ENCODE measurements around the gene CAB39. TPM values are rescaled to one million over a fixed set of nuclear protein-coding genes. Genes with fewer than 3 reads are reported as not detected.
A peak's percentile ranks its signal among the peaks of the same experiment; 100 is the strongest.
"Not testable (repeated sequence)": the region's sequence is repeated elsewhere in the genome, so short reads cannot be mapped to it uniquely, and the experiment has no call there.

Gene CAB39
- total RNA-seq, 1 experiment from 2014 or later: 86.1 TPM

DNA sequence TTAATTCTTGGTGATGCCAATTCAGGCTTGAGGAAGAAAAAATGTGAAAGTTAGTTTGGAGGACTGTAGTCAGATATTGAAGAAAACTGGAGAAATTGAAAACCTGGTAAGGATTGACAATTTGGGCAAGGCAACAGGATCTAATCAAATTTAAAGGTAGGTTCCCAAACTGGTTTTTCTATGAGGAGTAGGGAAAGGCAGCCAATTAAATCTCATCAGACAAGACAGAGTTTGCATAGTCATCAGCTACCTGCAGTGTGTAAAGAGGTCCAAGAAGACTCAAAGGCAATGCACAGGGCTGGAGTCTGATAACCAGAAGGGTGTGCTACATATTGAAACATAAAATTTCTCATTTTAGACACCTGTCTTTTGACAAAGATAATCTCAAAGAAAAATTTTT lies 16.0 kb upstream of the CAB39 start:
- H3K79me2 ChIP-seq (ENCODE audit: low read depth): no peaks in the 10 kb centered on the region
- H3K4me3 ChIP-seq: no peak overlapping the region
- no peaks in the 10 kb centered on the region for H3K36me3 ChIP-seq (ENCODE audit: low read depth)
- no peaks in the 10 kb centered on the region for H3K9me2 ChIP-seq (ENCODE audit: insufficient read depth)
- intact Hi-C loops (cut with micrococcal nuclease; ENCODE audit: unreplicated experiment): no loop called here
- peak in 1 of 2 experiments; percentile 69 for DNase-seq
- BruUV-seq (replicated peaks): no TSS peak
- peaks cover 36% of the 10 kb centered on the region for H3F3A ChIP-seq (ENCODE audit: insufficient read depth, low read depth)
- H3K4me1 ChIP-seq (replicated peaks; ENCODE audit: insufficient read depth): peaks cover 71% of the 10 kb centered on the region
- TF ChIP-seq, protein P1, sequence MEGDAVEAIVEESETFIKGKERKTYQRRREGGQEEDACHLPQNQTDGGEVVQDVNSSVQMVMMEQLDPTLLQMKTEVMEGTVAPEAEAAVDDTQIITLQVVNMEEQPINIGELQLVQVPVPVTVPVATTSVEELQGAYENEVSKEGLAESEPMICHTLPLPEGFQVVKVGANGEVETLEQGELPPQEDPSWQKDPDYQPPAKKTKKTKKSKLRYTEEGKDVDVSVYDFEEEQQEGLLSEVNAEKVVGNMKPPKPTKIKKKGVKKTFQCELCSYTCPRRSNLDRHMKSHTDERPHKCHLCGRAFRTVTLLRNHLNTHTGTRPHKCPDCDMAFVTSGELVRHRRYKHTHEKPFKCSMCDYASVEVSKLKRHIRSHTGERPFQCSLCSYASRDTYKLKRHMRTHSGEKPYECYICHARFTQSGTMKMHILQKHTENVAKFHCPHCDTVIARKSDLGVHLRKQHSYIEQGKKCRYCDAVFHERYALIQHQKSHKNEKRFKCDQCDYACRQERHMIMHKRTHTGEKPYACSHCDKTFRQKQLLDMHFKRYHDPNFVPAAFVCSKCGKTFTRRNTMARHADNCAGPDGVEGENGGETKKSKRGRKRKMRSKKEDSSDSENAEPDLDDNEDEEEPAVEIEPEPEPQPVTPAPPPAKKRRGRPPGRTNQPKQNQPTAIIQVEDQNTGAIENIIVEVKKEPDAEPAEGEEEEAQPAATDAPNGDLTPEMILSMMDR (conservative IDR thresholded peaks at IDR 0.05): no peak
- no peak for TF ChIP-seq EZH2 (IDR thresholded peaks at IDR 0.05; ENCODE audit: low read depth)
- no peaks in the 10 kb centered on the region for H4K20me1 ChIP-seq (ENCODE audit: insufficient read depth)
- H3K27me3 ChIP-seq (ENCODE audit: insufficient read depth, low read depth): no peaks in the 10 kb centered on the region
- CTCF ChIA-PET: no interaction called here
- no peaks in the 10 kb centered on the region; the same call in 1 of the 2 replicates for H3K9me3 ChIP-seq (ENCODE audit: insufficient read depth, low read depth)
- H2AFZ ChIP-seq: no peak overlapping the region
- peak overlapping the region; percentile 49 for H3K27ac ChIP-seq
- H3K4me2 ChIP-seq: peak overlapping the region; percentile 48
- POLR2A ChIA-PET (ENCODE audit: unreplicated experiment): no interaction called here

DNA sequence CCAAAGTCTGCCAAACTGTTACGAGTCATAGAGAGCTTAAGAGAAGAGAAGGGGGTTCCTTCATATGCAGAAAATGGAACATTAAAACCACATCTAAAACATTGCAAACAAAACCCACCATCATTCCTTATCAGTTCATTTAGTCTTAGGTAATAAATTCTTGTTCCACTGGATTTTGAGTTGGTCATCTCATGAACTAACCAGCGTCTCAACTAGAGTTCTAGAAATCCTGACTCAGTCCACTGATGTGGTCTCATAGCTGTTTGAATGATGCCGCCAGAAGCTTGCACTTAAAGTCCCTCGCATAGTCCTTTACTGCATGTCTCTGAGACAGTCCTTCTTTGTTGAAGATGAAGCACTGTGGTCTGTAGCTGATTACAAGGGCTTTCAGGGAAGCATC lies 15.0 kb upstream of the CAB39 start:
- H3K36me3 ChIP-seq (ENCODE audit: low read depth): no peaks in the 10 kb centered on the region
- peaks cover 33% of the 10 kb centered on the region for H3F3A ChIP-seq (ENCODE audit: insufficient read depth, low read depth)
- H3K4me2 ChIP-seq: no peak overlapping the region
- no peak overlapping the region for H3K27ac ChIP-seq
- no peak overlapping the region for H3K4me3 ChIP-seq
- no TSS peak for BruUV-seq (replicated peaks)
- H2AFZ ChIP-seq: no peak overlapping the region
- CTCF ChIA-PET: no interaction called here
- peaks cover under 1% of the 10 kb centered on the region for H3K9me3 ChIP-seq (ENCODE audit: insufficient read depth, low read depth)
- no peaks in the 10 kb centered on the region for H4K20me1 ChIP-seq (ENCODE audit: insufficient read depth)
- no peak for DNase-seq
- intact Hi-C loops (cut with micrococcal nuclease; ENCODE audit: unreplicated experiment): no loop called here
- peaks cover 61% of the 10 kb centered on the region for H3K4me1 ChIP-seq (replicated peaks; ENCODE audit: insufficient read depth)
- H3K79me2 ChIP-seq (ENCODE audit: low read depth): no peaks in the 10 kb centered on the region
- H3K9me2 ChIP-seq (ENCODE audit: insufficient read depth): no peaks in the 10 kb centered on the region
- POLR2A ChIA-PET (ENCODE audit: unreplicated experiment): no interaction called here
- no peak for TF ChIP-seq EZH2 (IDR thresholded peaks at IDR 0.05; ENCODE audit: low read depth)
- TF ChIP-seq, protein P1 (conservative IDR thresholded peaks at IDR 0.05): no peak
- no peaks in the 10 kb centered on the region for H3K27me3 ChIP-seq (ENCODE audit: insufficient read depth, low read depth)

DNA sequence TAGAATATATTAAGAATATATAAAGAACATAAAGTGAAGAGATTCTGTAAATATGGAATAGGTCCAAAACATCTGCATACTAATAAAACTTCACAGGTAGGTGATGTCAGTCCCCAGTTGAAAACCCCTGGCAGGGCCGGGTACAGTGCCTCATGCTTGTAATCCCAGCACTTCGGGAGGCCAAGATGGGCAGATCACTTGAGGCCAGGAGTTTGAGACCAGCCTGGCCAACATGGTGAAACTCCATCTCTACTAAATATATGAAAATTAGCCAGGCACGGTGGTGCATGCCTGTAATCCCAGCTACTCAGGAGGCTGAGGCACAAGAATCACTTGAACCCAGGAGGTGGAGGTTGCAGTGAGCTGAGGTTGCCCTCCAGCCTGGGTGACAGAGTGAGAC lies 13.9 kb upstream of the CAB39 start:
- H3K27ac ChIP-seq; H3K79me2 ChIP-seq (ENCODE audit: low read depth); H3K4me3 ChIP-seq; H3K4me2 ChIP-seq; intact Hi-C loops (cut with micrococcal nuclease; ENCODE audit: unreplicated experiment); H3K27me3 ChIP-seq (ENCODE audit: insufficient read depth, low read depth); H4K20me1 ChIP-seq (ENCODE audit: insufficient read depth); H3K36me3 ChIP-seq (ENCODE audit: low read depth); POLR2A ChIA-PET (ENCODE audit: unreplicated experiment); BruUV-seq (replicated peaks); H2AFZ ChIP-seq; DNase-seq; CTCF ChIA-PET; H3K9me2 ChIP-seq (ENCODE audit: insufficient read depth); H3K9me3 ChIP-seq (ENCODE audit: insufficient read depth, low read depth): not testable (repeated sequence)
- Histone ChIP-seq H3K4me1 (replicated peaks; ENCODE audit: insufficient read depth) (peaks cover 50% of the 10 kb centered on the region), H3F3A (ENCODE audit: insufficient read depth, low read depth) (peaks cover 27% of the 10 kb centered on the region)

DNA sequence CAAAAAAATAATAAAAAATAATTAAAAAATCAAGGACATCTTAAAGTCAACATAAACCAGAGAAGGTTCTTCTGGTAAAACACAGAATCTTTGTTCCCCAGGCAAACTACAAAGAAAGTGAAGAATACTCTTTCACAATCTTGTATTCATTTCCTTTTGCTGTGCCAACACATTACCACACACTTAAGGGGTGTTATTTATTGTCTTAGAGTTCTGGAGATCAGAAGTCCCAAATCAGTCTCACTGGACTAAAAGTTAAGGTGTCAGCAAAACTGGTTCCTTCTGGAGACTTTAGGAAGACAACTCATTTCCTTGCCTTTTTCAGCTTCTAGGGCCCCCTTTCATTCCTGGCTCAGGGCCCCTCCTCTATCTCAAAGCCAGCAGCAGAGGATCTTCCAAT lies 12.2 kb upstream of the CAB39 start:
- Histone ChIP-seq H3K36me3 (ENCODE audit: low read depth) (no peaks in the 10 kb centered on the region), H3K9me3 (ENCODE audit: insufficient read depth, low read depth) (peaks cover 3% of the 10 kb centered on the region), H3K9me2 (ENCODE audit: insufficient read depth) (no peaks in the 10 kb centered on the region), H3K4me2 (no peak overlapping the region), H3F3A (ENCODE audit: insufficient read depth, low read depth) (peaks cover 11% of the 10 kb centered on the region), H3K27ac (no peak overlapping the region), H3K79me2 (ENCODE audit: low read depth) (no peaks in the 10 kb centered on the region), H4K20me1 (ENCODE audit: insufficient read depth) (no peaks in the 10 kb centered on the region), H3K4me1 (replicated peaks; ENCODE audit: insufficient read depth) (peaks cover 35% of the 10 kb centered on the region), H3K4me3 (no peak overlapping the region), H3K27me3 (ENCODE audit: insufficient read depth, low read depth) (no peaks in the 10 kb centered on the region), H2AFZ (no peak overlapping the region)
- POLR2A ChIA-PET (ENCODE audit: unreplicated experiment): no interaction called here
- no peak for DNase-seq
- no peak for TF ChIP-seq EZH2 (IDR thresholded peaks at IDR 0.05; ENCODE audit: low read depth)
- TF ChIP-seq, protein P1 (conservative IDR thresholded peaks at IDR 0.05): no peak
- intact Hi-C loops (cut with micrococcal nuclease; ENCODE audit: unreplicated experiment): no loop called here
- CTCF ChIA-PET: no interaction called here
- no TSS peak for BruUV-seq (replicated peaks)

Data from PC-9 (cell line).